Measurements from ENCODE around the gene EVA1B. TPM values are rescaled to one million over a fixed set of nuclear protein-coding genes. Genes with fewer than 3 reads are reported as not detected.

The EVA1B gene
- total and polyA plus RNA-seq, 12 donors = 17.6 to 185 (median 92.3) TPM; not detected in 1

DNA sequence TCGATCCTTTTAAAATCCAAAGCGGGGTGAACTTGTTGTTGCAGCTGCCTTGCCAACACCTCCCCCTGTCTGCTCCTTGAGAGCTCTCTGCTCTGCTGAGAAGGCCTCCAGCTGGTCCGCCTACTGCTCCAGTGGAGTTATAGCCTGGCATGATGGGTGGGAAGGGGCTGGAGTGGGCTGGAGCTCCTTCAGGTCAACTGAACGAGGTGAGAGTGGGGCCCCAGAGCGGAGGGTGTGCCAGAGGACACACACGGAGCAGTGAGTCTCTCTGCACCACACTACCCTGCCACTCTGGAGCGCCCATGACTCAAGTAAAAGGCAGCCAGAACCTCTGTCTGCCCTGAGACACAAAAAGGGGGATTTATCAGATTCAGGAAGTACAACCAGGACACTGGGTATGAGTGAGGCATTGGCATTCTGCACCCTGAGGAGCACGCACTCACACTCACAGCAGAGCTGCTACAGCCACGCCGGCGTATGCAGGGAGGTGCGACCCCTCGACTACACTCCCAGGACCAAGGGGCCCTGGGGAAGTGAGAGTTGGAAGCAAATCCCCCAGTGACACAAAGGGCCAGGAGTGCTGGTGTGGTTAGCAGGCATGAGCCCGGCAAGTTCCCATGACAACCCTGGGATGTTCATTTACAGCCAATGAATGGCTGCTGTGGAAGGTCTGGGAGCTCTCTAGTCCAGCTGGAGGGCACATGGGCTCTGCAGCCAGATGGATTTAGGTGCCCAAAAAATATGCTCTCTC is 28.0 kb upstream of the EVA1B start:
- no peak for DNase-seq
- Histone ChIP-seq H3K27ac (peak overlapping the region in 2 of 5 donors; percentile 54 to 67), H3K4me3 (no peak overlapping the region), H3K4me1 (replicated peaks in 1 of 2) (peaks cover 0 to 28% of the 10 kb centered on the region in 2 donors), H3K36me3 (replicated peaks in 1 of 2) (peaks cover 0 to 49% of the 10 kb centered on the region in 2 donors), H3K9me3 (replicated peaks in 1 of 3) (no peaks in the 10 kb centered on the region), H3K27me3 (no peaks in the 10 kb centered on the region)
- intact Hi-C loops (cut with DNase I) = no loop called here
- WGBS, 4 donors = 73 to 81% (median 77%) methylated on average over 13 to 14 of the region's 14 CpGs
- TF ChIP-seq POLR2A (IDR thresholded peaks at IDR 0.05) (no peak), CTCF (IDR thresholded peaks at IDR 0.05) (no peak)

- no peak for DNase-seq
- peaks cover 0 to 52% of the 10 kb centered on the region in 2 donors for H3K36me3 ChIP-seq (replicated peaks in 1 of 2)
These were observed 27.3 kb upstream of the EVA1B start for GRCh38 chr1:36350659-36351226.

GRCh38 chr1:36349839-36350238 is 26.4 kb upstream of the EVA1B start:
- no peaks in the 10 kb centered on the region for H3K27me3 ChIP-seq
- H3K4me3 ChIP-seq = no peak overlapping the region
- no peak for TF ChIP-seq POLR2A (IDR thresholded peaks at IDR 0.05)
- TF ChIP-seq CTCF (IDR thresholded peaks at IDR 0.05) = no peak
- H3K4me1 ChIP-seq (replicated peaks in 1 of 2) = peaks cover 0 to 28% of the 10 kb centered on the region in 2 donors
- no peaks in the 10 kb centered on the region for H3K9me3 ChIP-seq (replicated peaks in 1 of 3)
- peaks cover 0 to 54% of the 10 kb centered on the region in 2 donors for H3K36me3 ChIP-seq (replicated peaks in 1 of 2)
- DNase-seq = no peak
- 72 to 94% (median 80%) methylated on average over 6 to 16 of the region's 16 CpGs for WGBS, 4 donors
- intact Hi-C loops (cut with DNase I) = no loop called here
- H3K27ac ChIP-seq = peak overlapping the region in 2 of 5 donors; percentile 54 to 65

More at GRCh38 chr1:36350659-36351226, 27.3 kb upstream of the EVA1B start:
- no peak for TF ChIP-seq CTCF (IDR thresholded peaks at IDR 0.05)
- TF ChIP-seq POLR2A (IDR thresholded peaks at IDR 0.05) = no peak
- 54 to 79% (median 64%) methylated on average over 5 to 13 of the region's 13 CpGs for WGBS, 4 donors
- Histone ChIP-seq H3K4me3 (no peak overlapping the region), H3K27ac (peak overlapping the region in 2 of 5 donors; percentile 54 to 67), H3K4me1 (replicated peaks in 1 of 2) (peaks cover 0 to 28% of the 10 kb centered on the region in 2 donors), H3K9me3 (replicated peaks in 1 of 3) (no peaks in the 10 kb centered on the region), H3K27me3 (no peaks in the 10 kb centered on the region)
- intact Hi-C loops (cut with DNase I) = no loop called here

DNA sequence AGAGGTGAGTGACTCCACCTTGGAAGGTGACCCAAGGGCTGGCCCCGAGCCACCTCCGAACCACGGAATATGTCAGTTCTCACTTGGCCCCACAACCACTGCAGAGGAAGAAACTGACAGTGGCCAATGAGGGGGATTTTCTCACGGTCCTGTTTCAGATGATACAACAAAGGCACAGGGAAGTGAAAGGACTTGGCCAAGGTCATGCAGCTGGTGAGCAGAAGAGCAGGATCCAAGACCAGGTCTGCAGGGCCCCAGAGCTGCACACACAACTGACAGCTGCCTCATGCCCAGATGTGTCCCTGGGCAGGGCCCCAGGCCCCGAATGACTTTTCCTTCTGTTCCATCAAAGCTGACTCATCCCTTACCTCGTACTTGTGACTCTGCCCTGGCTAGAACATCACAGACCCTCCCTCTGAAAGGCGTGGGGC is 25.8 kb upstream of the EVA1B start:
- peaks cover 0 to 49% of the 10 kb centered on the region in 2 donors for H3K36me3 ChIP-seq (replicated peaks in 1 of 2)
- intact Hi-C loops (cut with DNase I) = no loop called here
- 52 to 61% (median 58%) methylated on average over 6 to 7 of the region's 7 CpGs for WGBS, 4 donors

More for the DNA sequence above, 25.8 kb upstream of the EVA1B start:
- TF ChIP-seq CTCF (IDR thresholded peaks at IDR 0.05) = no peak
- TF ChIP-seq POLR2A (IDR thresholded peaks at IDR 0.05) = no peak
- no peak overlapping the region for H3K4me3 ChIP-seq
- no peaks in the 10 kb centered on the region for H3K9me3 ChIP-seq (replicated peaks in 1 of 3)
- H3K4me1 ChIP-seq (replicated peaks in 1 of 2) = peaks cover 0 to 28% of the 10 kb centered on the region in 2 donors
- no peaks in the 10 kb centered on the region for H3K27me3 ChIP-seq
- no peak for DNase-seq
- peak overlapping the region in 2 of 5 donors; percentile 54 to 65 for H3K27ac ChIP-seq

All from adrenal gland (tissue), 12 donors.